Tibial artery (tissue), 4 donors: ENCODE measurements around the gene MORC2.
A peak's percentile ranks its signal among the peaks of the same experiment; 100 is the strongest.

Experiments used
- DNase-seq, 2 donors: peaks; one replicate each; pipeline ENCODE4 v3.0.0-alpha.2; 2019
- H3K27ac ChIP-seq, 2 donors: fragments of 200-600 bp; sonication (generic) in 1 of 2; 1 replicate in 1 of 2; 2 replicates in 1 of 2; pipeline ENCODE4 v1.5.1; 2018 to 2019; ENCODE audit warnings: mild to moderate bottlenecking in 1 of 2
- H3K27me3 ChIP-seq, 2 donors: fragments of 200-600 bp; sonication (generic) in 1 of 2; one replicate each; pipeline versions ENCODE4 v1.5.1 to v1.6.0; 2016 to 2019
- H3K36me3 ChIP-seq, 3 donors: fragments of 200-600 bp; sonication (generic) in 2 of 3; one replicate each; pipeline ENCODE4 v1.5.1; 2016 to 2019; ENCODE audit warnings: mild to moderate bottlenecking in 2 of 3
- H3K4me1 ChIP-seq, 4 donors: fragments of 200-600 bp; sonication (generic) in 2 of 4; 1 replicate in 3 of 4; 2 replicates in 1 of 4; pipeline ENCODE4 v1.5.1; 2016 to 2019
- H3K4me3 ChIP-seq, 2 donors: fragments of 200-600 bp; sonication (generic) in 1 of 2; 1 replicate in 1 of 2; 2 replicates in 1 of 2; pipeline ENCODE4 v1.5.1; 2018 to 2019; ENCODE audit warnings: mild to moderate bottlenecking in 2 of 2
- H3K9me3 ChIP-seq, 3 donors: fragments of 200-600 bp; sonication (generic) in 1 of 3; one replicate each; pipeline ENCODE4 v1.5.1; 2016 to 2019
- CTCF ChIP-seq, 2 experiments: fragments of 200-600 bp in 1 of 2; fragments of 450-650 bp in 1 of 2; IDR thresholded peaks; one replicate each; pipeline ENCODE4 v1.5.1; 2017 to 2019; ENCODE audit warnings: antibody characterized with exemption in 2 of 2, mild to moderate bottlenecking in 1 of 2, moderate library complexity in 1 of 2
- intact Hi-C: fragments of 100-400 bp; cut with DNase I; formaldehyde crosslinking; loops from one replicate; pipeline ENCODE4 v1.15.0; 2023; ENCODE audit warnings: low total_unique reads

Gene MORC2

GRCh38 chr22:30984317-30984716 lies 15.7 kb upstream of the MORC2 start:
- no peak for DNase-seq
- TF ChIP-seq CTCF (IDR thresholded peaks at IDR 0.05): no peak
- Histone ChIP-seq H3K27ac (no peak overlapping the region), H3K4me1 (peaks cover 0 to 19% (median 10%) of the 10 kb centered on the region in 4 donors), H3K9me3 (peaks cover 6 to 79% (median 35%) of the 10 kb centered on the region in 3 donors), H3K27me3 (no peaks in the 10 kb centered on the region), H3K4me3 (no peak overlapping the region), H3K36me3 (peaks cover 0 to 4% (median 0%) of the 10 kb centered on the region in 3 donors)
- intact Hi-C loops: no loop called here

GRCh38 chr22:30982512-30982911 lies 13.9 kb upstream of the MORC2 start:
- no peak for DNase-seq
- H3K36me3 ChIP-seq: peaks cover 0 to 12% (median 0%) of the 10 kb centered on the region in 3 donors
- H3K27me3 ChIP-seq: no peaks in the 10 kb centered on the region
- intact Hi-C loops: no loop called here
- peaks cover 0 to 2% (median under 1%) of the 10 kb centered on the region in 4 donors for H3K4me1 ChIP-seq
- H3K4me3 ChIP-seq: no peak overlapping the region
- H3K27ac ChIP-seq: no peak overlapping the region
- no peak for TF ChIP-seq CTCF (IDR thresholded peaks at IDR 0.05)
- H3K9me3 ChIP-seq: peaks cover 11 to 82% (median 48%) of the 10 kb centered on the region in 3 donors

GRCh38 chr22:30979932-30980331 lies 11.4 kb upstream of the MORC2 start:
- Histone ChIP-seq H3K27me3 (no peaks in the 10 kb centered on the region), H3K27ac (no peak overlapping the region), H3K36me3 (peaks cover 10 to 31% (median 15%) of the 10 kb centered on the region in 3 donors), H3K9me3 (peaks cover 18 to 90% (median 68%) of the 10 kb centered on the region in 3 donors), H3K4me3 (no peak overlapping the region), H3K4me1 (no peaks in the 10 kb centered on the region)
- intact Hi-C loops: no loop called here
- no peak for DNase-seq
- no peak for TF ChIP-seq CTCF (IDR thresholded peaks at IDR 0.05)

GRCh38 chr22:30978304-30978962 lies 9.9 kb upstream of the MORC2 start:
- H3K27me3 ChIP-seq: no peaks in the 10 kb centered on the region
- no peak overlapping the region for H3K27ac ChIP-seq
- H3K36me3 ChIP-seq: peaks cover 25 to 46% (median 30%) of the 10 kb centered on the region in 3 donors
- TF ChIP-seq CTCF (IDR thresholded peaks at IDR 0.05): no peak
- intact Hi-C loops: no loop called here
- H3K4me3 ChIP-seq: no peak overlapping the region
- peaks cover 18 to 90% (median 82%) of the 10 kb centered on the region in 3 donors for H3K9me3 ChIP-seq
- no peak for DNase-seq
- no peaks in the 10 kb centered on the region for H3K4me1 ChIP-seq

GRCh38 chr22:30970356-30970746 lies 1.8 kb upstream of the MORC2 start:
- H3K9me3 ChIP-seq: peaks cover 5 to 54% (median 42%) of the 10 kb centered on the region in 3 donors
- DNase-seq: no peak
- no peak for TF ChIP-seq CTCF (IDR thresholded peaks at IDR 0.05)
- H3K36me3 ChIP-seq: peaks cover 47 to 54% (median 53%) of the 10 kb centered on the region in 3 donors
- peak overlapping the region; percentile 95 to 96 for H3K27ac ChIP-seq
- H3K4me1 ChIP-seq: peaks cover 0 to 51% (median 17%) of the 10 kb centered on the region in 4 donors
- peak overlapping the region; percentile 83 to 95 for H3K4me3 ChIP-seq
- H3K27me3 ChIP-seq: no peaks in the 10 kb centered on the region
- intact Hi-C loops: no loop called here
